ENCODE results near the gene GPR153. TPM values are rescaled to one million over a fixed set of nuclear protein-coding genes. Genes with fewer than 3 reads are reported as not detected.

The GPR153 gene
- polyA plus RNA-seq, 3 donors, result 3.7 to 21.8 (median 12.3) TPM

- whole genome bisulfite sequencing, 3 donors, result 49 to 73% (median 73%) methylated on average over 6 of the region's 6 CpGs
These were observed 63.0 kb downstream of the GPR153 start for GRCh38 chr1:6197746-6198427.

More at GRCh38 chr1:6197746-6198427, 63.0 kb downstream of the GPR153 start:
- no peak overlapping the region for H3K27ac ChIP-seq (ENCODE audit: low read depth, low read length)

Other genes starting within 250 kb of the GPR153 start
- 10 to 100 TPM in 1 of 3 donors, 1 to 10 TPM in 2; 3.0 to 11.4 (median 8.1) TPM for gene KCNAB2, start 215.2 kb downstream of the GPR153 start, polyA plus RNA-seq
- gene CHD5, start 80.8 kb downstream of the GPR153 start, polyA plus RNA-seq, result under 1 TPM; 0.09 to 0.16 (median 0.11) TPM
- gene RPL22, start 61.5 kb downstream of the GPR153 start, polyA plus RNA-seq, result 100 to 1,000 TPM; 159 to 575 (median 286) TPM
- 10 to 100 TPM in 1 of 3 donors, 1 to 10 TPM in 2; 7.5 to 13.7 (median 9.7) TPM for gene RNF207, start 55.0 kb downstream of the GPR153 start, polyA plus RNA-seq
- gene ICMT, start 25.1 kb downstream of the GPR153 start, polyA plus RNA-seq, result 10 to 100 TPM; 12.7 to 33.3 (median 30.6) TPM
- gene HES3, start 16.9 kb downstream of the GPR153 start, polyA plus RNA-seq, result not detected
- 10 to 100 TPM in 2 of 3 donors, 1 to 10 TPM in 1; 6.5 to 13.8 (median 11.0) TPM for gene ACOT7, start 132.7 kb upstream of the GPR153 start, polyA plus RNA-seq
- under 1 TPM in 2 of 3 donors, not detected in 1; 0.01 to 0.18 TPM for gene HES2, start 158.8 kb upstream of the GPR153 start, polyA plus RNA-seq
- 1 to 10 TPM in 1 of 3 donors, under 1 TPM in 2; 0.20 to 1.2 (median 0.28) TPM for gene ESPN, start 163.7 kb upstream of the GPR153 start, polyA plus RNA-seq
- gene TNFRSF25, start 205.1 kb upstream of the GPR153 start, polyA plus RNA-seq, result 10 to 100 TPM in 2 of 3 donors, 1 to 10 TPM in 1; 2.6 to 18.1 (median 10.1) TPM
- gene PLEKHG5, start 230.6 kb upstream of the GPR153 start, polyA plus RNA-seq, result 10 to 100 TPM in 1 of 3 donors, 1 to 10 TPM in 2; 1.7 to 16.8 (median 9.4) TPM